ENCODE measurements around the gene KRTAP10-5.
A peak's percentile ranks its signal among the peaks of the same experiment; 100 is the strongest.
"Not testable (repeated sequence)": the region's sequence is repeated elsewhere in the genome, so short reads cannot be mapped to it uniquely, and the experiment has no call there.

KRTAP10-5 gene

GRCh38 chr21:44590311-44590721 lies 9.9 kb upstream of the KRTAP10-5 start:
- DNase-seq, result no peak

GRCh38 chr21:44589586-44590305 lies 9.3 kb upstream of the KRTAP10-5 start:
- no peak for DNase-seq

- no peak for DNase-seq
Measured at GRCh38 chr21:44589094-44589493, 8.7 kb upstream of the KRTAP10-5 start.

GRCh38 chr21:44585892-44586291 lies 5.5 kb upstream of the KRTAP10-5 start:
- DNase-seq, result no peak

GRCh38 chr21:44583800-44584147 lies 3.4 kb upstream of the KRTAP10-5 start:
- DNase-seq, result no peak

GRCh38 chr21:44583089-44583799 lies 2.8 kb upstream of the KRTAP10-5 start:
- DNase-seq, result no peak

GRCh38 chr21:44582055-44582454 lies 1.7 kb upstream of the KRTAP10-5 start:
- peak; percentile 67 for DNase-seq

- no peak for DNase-seq
Measured at GRCh38 chr21:44581158-44581557, 754 bp upstream of the KRTAP10-5 start.

GRCh38 chr21:44579833-44580144 lies 615 bp downstream of the KRTAP10-5 start:
- DNase-seq, result no peak

- no peak for DNase-seq
Measured at GRCh38 chr21:44579056-44579832, 1.2 kb downstream of the KRTAP10-5 start.

GRCh38 chr21:44578371-44579055 lies 1.9 kb downstream of the KRTAP10-5 start:
- DNase-seq, result no peak

- DNase-seq, result no peak
Measured at GRCh38 chr21:44576025-44576420, 4.4 kb downstream of the KRTAP10-5 start.

- no peak for DNase-seq
Measured at GRCh38 chr21:44575307-44576024, 4.9 kb downstream of the KRTAP10-5 start.

- DNase-seq, result no peak
Measured at GRCh38 chr21:44574457-44575306, 5.7 kb downstream of the KRTAP10-5 start.

- DNase-seq, result not testable (repeated sequence)
Measured at GRCh38 chr21:44573630-44574456, 6.6 kb downstream of the KRTAP10-5 start, which contains the start of gene KRTAP10-4. Gene KRTAP10-4, plus strand, starts transcription at chr21:44573729. Its CDS starts 30 bp downstream, at chr21:44573759.

GRCh38 chr21:44572959-44573583 lies 7.3 kb downstream of the KRTAP10-5 start:
- DNase-seq, result no peak

- no peak for DNase-seq
Measured at GRCh38 chr21:44571844-44572782, 8.3 kb downstream of the KRTAP10-5 start.

- no peak for DNase-seq
Measured at GRCh38 chr21:44571296-44571695, 9.1 kb downstream of the KRTAP10-5 start.

All from SHP77 treated with DMSO at 0.1 percent for 48 hours (cell line).